Activated T-cell treated with anti-CD3 and anti-CD28 coated beads for 4 hours (primary cell): ENCODE results near the gene RBFOX1.

Source experiments
- DNase-seq: peaks from one replicate; pipeline ENCODE4 v3.0.0-alpha.2; 2020

The RBFOX1 gene

DNA sequence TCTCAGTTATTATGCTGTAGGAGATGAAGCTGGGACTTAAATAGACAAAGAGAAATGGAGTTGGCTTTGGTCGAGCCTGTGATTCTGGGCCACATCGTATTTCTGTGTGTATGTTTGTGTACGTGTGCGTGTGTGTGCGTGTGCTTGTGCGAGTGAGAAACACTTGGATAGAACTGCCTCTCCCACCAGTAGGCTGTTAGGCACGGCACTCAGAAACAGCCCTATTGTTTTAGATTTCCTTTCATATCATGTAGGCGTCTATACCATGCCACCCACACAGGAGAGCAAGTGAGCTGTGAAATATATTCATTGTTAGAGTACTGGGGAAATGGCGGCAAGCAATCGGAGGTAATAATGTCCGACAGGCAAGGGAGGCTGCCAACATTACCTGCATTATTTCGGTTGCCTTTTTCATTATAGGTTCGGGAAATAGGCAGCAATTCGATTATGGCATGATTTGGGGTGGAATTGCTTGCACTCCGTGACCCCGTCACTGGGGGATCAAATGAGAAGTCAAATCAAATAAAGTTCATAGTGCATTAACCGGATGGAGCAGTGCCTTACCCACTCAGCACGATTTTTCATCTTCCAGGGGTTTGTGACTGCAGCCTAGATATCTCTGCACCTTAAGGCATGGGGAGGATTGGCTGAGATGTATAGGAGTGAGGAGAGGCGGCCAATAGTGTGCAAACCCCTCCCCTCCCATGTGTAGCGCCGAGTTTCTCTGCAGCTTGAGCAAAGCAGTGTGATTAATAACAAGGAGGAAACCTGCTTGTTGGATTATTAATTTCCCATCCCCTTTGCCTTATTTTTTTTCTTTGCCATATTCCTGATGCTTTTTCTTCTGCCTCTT is 89.6 kb downstream of the RBFOX1 start:
- no peak for DNase-seq

- DNase-seq: no peak
These were observed 90.9 kb downstream of the RBFOX1 start for GRCh38 chr16:7423434-7424044.

- DNase-seq: no peak
These were observed 93.5 kb downstream of the RBFOX1 start for GRCh38 chr16:7426161-7426560.

DNA sequence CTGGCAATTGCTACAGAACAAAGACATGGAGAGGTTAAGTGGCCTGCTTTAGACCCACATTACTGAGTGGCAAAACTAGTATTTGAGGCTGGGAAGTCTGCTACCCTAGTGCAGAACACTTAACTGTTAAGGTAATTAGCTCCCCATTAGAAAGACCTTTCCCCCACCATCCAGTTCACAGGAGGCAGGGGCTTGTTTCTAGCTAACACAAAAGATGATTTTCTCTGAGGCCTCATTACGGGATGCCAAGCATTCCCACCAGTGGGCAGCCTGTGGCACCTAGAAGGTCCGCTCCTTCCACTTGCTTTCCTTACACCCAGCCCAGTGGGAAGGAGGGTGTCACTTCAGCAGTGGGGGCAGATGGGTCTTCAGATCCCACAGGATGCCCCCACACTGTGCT is 99.1 kb downstream of the RBFOX1 start:
- no peak for DNase-seq

DNA sequence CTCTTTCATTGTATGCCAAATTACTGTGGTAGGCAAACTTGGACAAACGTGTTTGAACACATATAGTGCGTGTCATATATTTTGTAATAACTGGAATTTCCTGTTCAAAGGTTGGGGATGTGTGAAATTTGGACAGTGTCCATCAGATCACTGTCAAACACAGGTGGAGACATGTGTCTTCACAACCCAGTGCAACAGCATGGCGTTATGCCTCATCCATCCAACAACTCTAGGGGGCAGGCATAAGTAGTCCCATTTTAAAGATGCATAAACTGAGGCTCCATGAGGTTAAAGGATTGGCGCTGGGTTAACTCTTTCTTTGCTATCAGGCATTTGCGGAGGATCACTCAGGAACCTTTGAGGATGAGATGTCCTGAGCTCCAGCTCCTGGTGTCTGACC is 103.7 kb downstream of the RBFOX1 start:
- DNase-seq: no peak

GRCh38 chr16:7437135-7437804 is 104.6 kb downstream of the RBFOX1 start:
- no peak for DNase-seq

DNA sequence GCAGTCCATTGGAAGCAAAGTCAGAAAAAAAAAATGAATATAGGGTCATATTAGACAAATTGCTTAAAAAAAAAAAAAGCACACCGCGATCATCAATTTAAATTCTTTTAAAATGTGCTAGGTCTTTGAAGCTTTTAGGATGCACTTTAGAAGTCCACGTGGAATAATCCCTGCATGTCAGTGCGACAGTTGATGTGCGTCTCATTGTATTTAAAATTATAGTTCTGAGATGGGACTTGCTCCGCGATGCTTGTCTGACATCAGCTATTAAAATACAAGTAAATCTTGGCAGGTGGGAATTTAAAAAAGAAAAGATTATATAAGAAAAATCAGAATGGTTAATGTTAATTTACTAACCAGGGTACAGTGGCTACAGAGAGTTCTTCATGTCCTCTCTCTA is 105.2 kb downstream of the RBFOX1 start:
- DNase-seq: no peak

DNA sequence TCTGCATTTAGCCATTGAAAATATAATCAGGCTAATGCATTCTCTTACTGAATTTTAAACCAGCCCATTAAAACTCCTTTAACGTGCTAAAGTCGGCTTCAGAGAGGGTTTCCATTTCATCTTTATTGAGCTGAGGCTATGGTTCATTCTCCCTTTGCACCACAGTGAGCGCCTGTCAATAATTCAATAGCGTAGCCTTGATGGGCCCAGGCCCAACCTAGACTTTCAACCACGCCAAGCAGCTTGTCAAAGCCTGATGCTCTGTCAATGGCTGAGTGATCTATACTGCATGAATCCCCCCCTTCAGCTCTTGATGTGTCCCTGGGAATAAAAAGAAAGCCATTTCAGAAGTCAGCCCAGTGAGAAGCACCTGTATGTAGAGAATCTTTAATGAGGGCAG is 106.0 kb downstream of the RBFOX1 start:
- DNase-seq: no peak

DNA sequence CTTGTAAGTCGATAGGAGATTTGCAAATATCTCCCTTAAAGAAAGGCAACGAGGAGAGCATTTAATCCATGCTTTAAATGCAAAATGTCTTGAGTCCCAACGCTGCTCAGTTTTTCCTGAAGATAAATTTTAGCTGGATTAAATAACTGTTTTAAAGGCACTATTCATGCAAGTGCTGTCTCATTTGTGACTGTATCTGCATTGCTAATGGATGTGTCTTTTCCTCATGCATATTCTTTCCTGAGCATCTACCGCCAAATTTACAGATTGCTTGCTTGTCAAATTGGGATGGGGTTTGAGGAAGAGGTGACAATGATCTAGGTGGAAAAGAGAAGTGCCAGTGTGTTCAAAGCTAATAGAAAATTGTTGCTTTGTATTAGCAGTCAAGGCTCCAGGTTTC is 106.9 kb downstream of the RBFOX1 start:
- DNase-seq: no peak

DNA sequence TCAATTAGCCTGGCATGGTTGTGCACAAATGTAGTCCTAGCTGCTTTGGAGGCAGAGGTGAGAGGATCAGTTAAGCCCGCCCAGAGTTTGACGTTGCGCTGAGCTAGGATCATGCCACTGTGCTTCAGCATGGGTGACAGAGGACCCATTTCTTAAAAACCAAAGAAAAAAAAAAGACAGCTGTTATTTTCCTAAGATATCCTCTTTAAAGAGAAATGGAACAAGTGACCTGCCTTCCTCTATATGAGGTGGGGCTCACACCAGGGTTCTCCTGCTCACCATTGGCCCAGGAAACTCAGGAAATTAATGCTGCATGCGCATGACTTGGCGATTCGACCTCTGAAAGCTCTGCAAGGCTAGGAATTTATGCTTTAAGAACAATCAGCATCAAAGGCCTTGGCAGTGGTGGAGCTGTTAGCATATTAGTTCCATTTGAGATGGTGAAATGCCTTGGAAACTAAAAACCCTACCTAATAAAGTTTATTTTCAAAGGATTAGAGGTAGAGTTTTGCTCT is 108.3 kb downstream of the RBFOX1 start:
- no peak for DNase-seq

DNA sequence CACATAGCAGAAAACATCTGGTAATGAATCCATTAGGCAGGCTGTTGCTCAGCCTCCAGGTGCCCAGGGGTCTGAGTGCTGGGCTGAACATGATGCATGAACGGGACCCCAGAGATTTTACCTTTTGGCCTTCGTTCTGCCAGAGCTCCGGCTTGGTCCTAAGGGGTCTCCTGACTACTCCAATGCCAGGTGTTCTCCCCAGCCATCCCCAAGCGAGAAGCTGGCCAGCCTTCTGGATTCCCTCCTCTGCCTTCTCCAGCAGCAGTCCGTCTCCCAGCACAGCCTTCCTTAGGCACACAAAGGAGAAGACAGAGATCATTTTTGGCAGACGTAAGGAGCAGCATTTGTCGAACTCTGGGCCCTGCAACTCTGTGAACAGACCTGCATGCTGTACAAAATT is 109.4 kb downstream of the RBFOX1 start:
- no peak for DNase-seq

GRCh38 chr16:7443142-7443541 is 110.5 kb downstream of the RBFOX1 start:
- DNase-seq: no peak

GRCh38 chr16:7443648-7444365 is 111.2 kb downstream of the RBFOX1 start:
- DNase-seq: no peak

DNA sequence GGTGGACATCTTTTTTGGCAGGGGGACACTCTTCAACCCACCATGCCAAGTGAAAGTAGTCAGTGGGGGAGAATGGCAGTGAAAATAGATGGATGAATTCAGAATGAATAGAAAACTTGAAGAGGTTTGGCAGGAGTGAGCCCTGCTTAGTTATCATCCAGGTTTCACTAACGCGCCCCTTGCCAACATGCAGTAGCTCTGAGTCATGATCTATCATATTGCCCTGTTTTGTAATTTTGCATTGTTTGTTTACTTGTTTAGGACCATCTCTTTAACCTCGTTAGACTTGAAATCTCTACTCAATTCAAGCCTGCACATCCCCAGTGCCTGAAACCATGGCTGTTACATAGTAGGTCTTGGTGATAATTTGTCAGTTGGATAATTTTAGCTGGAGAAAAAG is 116.7 kb downstream of the RBFOX1 start:
- DNase-seq: no peak

DNA sequence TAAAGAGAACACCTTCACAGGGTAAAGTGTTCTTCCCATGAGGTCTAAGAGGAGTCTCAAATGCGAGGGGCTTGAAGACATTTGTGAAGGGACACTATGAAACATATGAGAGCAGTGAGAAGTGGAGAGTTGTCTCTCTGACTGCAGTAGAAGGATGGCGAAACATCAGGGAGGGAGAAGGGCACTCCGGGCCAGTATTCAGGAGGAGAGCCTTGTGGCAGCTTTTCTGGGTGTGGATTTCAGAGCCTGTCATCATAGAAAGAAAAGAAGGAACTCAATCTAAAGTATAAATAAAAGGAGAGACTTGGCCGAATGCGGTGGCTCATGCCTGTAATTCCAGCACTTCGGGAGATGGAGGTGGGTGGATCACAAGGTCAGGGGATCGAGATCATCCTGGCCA is 117.2 kb downstream of the RBFOX1 start:
- no peak for DNase-seq

DNA sequence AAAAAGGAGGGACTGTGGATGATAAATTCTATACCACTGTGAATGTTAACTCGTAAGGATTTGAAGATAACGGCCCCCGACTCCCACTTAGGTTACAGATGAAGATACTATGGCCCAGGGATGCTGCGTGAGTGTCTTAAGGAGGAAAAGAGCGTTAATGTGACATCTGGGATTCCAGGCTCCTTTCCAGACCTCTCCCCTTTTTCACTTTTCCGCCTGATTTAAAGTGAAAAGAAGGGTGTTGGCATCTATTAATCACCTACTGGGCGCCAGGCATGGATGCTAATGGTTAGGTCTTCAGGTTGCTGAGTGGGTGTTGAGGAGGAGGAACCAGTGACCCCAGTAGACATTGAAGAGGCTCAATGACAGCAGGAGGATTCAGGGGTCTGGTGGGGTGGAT is 117.8 kb downstream of the RBFOX1 start:
- DNase-seq: no peak

DNA sequence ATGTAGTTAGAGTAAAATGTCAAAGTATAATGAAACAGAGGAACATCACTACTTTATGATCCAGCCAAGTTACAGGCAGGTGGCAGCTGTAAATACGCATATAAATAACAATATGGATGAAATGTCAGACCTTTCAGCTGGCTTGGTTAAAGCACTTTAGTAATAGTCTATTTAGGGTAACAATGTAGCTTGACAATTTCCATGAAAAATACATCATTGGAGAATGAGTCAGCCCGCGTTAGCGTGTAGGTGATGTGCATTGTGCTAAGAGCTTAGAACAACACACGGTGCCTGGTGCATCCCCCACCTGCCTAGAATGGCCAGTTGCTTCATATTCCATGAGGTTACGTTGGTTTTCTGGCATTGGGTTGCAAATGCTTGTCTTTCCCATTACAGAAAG is 119.4 kb downstream of the RBFOX1 start:
- no peak for DNase-seq

- no peak for DNase-seq
These were observed 123.6 kb downstream of the RBFOX1 start for GRCh38 chr16:7456211-7456610.

DNA sequence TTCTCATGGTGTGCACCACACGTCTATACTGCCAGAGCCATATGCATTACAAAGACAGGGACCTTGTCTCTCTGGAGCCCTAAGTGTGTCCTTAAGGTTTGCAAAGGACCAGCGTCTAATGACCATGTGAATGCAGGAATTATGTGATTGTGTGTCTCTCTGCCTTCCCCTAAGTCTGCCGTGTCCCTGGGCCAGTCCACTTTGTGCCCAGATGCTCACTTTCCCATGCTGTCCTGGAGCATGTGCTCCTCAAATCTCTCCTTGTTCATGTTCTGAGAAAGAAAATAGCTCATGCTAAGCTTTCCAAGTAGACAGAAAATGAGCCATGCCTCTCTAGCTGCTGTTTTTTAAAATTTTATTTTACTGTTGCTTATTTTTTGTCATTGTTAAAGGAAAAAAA is 125.5 kb downstream of the RBFOX1 start:
- no peak for DNase-seq

DNA sequence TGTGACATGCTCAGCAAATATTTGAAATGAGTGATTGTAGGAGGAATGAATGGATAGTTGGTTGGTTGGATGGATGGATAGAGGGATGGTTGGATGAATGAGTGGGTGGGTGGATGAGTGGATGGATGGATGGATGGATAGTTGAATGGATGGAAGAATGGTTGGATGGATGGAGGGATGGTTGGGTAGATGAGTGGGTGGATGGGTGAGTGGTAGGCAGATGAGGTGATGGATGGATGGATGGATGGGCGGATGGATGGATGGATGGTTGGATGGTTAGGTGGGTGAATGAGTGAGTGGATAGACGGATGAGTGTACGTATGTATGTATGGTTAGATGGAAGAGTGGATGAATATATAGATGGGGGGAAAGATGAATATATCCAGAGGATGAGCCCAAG is 137.7 kb downstream of the RBFOX1 start:
- DNase-seq: no peak

GRCh38 chr16:7471268-7471667 is 138.6 kb downstream of the RBFOX1 start:
- no peak for DNase-seq

- no peak for DNase-seq
These were observed 149.4 kb downstream of the RBFOX1 start for GRCh38 chr16:7482032-7482431.

GRCh38 chr16:7482596-7483290 is 150.1 kb downstream of the RBFOX1 start:
- no peak for DNase-seq
